Measurements from ENCODE around the gene VCPKMT. TPM values are rescaled to one million over a fixed set of nuclear protein-coding genes. Genes with fewer than 3 reads are reported as not detected.

The VCPKMT gene
- polyA plus RNA-seq, 1 experiment, result 3.8 TPM

DNA sequence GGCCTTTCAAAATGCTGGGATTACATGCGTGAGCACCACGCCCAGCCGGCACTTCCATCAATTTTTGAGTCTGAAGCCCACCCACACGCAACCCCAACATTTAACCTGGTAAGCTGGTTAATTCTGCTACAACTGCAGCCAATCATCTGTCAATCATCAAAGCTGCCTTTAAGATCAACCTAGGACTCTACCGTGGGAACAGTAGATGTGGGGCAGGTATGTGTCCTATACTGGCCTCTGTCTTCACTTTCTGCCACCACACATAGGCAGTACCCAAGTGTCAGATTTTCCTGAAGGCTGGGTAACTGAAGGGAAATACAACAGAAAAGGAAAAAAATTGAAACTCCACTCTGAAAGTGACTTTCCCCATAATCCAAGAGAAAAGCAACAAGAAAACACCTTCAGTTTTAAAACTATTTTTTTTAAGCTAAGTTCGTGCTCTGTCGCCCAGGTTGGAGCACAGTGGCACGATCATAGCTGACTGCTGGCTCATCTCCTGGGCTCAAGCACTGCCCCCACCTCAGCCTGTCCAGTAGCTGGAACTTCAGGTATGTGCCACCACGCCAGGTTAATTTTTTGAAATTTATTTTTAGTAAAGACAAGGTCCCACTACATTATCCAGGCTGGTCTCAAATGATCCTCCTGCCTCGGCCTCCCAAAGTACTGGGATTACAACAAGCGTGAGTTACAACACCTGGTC, 22.2 kb downstream of the VCPKMT start:
- ChIA-PET CTCF (interaction anchor here (0.9 to 1.1 kb wide), 2 partner anchors 228 to 232 kb away, joined by 3 to 7 read pairs; no protein-coding TSS in a partner anchor), POLR2A (no interaction called here)
- no peak overlapping the region for H3K4me3 ChIP-seq (ENCODE audit: low read depth, low read length)
- H3K27me3 ChIP-seq (ENCODE audit: control insufficient read depth, insufficient read depth, low read length), result no peaks in the 10 kb centered on the region
- no peak for DNase-seq (ENCODE audit: low read depth)
- no peaks in the 10 kb centered on the region for H3K36me3 ChIP-seq (ENCODE audit: control insufficient read depth, insufficient read depth, low read length)
- TF ChIP-seq, protein P1, sequence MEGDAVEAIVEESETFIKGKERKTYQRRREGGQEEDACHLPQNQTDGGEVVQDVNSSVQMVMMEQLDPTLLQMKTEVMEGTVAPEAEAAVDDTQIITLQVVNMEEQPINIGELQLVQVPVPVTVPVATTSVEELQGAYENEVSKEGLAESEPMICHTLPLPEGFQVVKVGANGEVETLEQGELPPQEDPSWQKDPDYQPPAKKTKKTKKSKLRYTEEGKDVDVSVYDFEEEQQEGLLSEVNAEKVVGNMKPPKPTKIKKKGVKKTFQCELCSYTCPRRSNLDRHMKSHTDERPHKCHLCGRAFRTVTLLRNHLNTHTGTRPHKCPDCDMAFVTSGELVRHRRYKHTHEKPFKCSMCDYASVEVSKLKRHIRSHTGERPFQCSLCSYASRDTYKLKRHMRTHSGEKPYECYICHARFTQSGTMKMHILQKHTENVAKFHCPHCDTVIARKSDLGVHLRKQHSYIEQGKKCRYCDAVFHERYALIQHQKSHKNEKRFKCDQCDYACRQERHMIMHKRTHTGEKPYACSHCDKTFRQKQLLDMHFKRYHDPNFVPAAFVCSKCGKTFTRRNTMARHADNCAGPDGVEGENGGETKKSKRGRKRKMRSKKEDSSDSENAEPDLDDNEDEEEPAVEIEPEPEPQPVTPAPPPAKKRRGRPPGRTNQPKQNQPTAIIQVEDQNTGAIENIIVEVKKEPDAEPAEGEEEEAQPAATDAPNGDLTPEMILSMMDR (IDR thresholded peaks at IDR 0.05; ENCODE audit: insufficient read depth, low read depth, low read length), result no peak

DNA sequence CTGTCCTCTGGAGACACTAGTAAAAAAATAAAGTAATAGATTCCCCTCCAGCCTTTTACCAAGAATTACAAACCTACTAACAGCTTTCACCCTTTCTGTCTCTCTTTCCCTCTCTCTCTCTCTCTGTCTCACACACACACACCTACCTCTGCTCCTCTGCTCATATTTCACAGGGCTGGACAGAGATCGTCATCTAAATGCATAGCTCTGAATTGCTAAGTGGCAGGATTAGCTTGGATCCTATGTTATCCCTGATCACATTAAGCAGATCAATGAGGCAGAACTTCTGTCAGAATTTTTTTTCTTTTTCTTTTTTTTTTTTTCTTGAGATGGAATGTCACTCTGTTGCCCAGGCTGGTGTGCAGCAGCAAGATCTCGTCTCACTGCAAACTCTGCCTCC, 22.9 kb downstream of the VCPKMT start:
- H3K36me3 ChIP-seq (ENCODE audit: control insufficient read depth, insufficient read depth, low read length), result no peaks in the 10 kb centered on the region; the same call in 1 of the 2 replicates
- TF ChIP-seq, protein P1 (IDR thresholded peaks at IDR 0.05; ENCODE audit: insufficient read depth, low read depth, low read length), result no peak
- POLR2A ChIA-PET, result no interaction called here
- no peak overlapping the region for H3K4me3 ChIP-seq (ENCODE audit: low read depth, low read length)
- no peaks in the 10 kb centered on the region for H3K27me3 ChIP-seq (ENCODE audit: control insufficient read depth, insufficient read depth, low read length)
- CTCF ChIA-PET, result interaction anchor here (1.1 kb wide), 1 partner anchor 231 kb away, joined by 7 read pairs; no protein-coding TSS in a partner anchor
- DNase-seq (ENCODE audit: low read depth), result no peak

DNA sequence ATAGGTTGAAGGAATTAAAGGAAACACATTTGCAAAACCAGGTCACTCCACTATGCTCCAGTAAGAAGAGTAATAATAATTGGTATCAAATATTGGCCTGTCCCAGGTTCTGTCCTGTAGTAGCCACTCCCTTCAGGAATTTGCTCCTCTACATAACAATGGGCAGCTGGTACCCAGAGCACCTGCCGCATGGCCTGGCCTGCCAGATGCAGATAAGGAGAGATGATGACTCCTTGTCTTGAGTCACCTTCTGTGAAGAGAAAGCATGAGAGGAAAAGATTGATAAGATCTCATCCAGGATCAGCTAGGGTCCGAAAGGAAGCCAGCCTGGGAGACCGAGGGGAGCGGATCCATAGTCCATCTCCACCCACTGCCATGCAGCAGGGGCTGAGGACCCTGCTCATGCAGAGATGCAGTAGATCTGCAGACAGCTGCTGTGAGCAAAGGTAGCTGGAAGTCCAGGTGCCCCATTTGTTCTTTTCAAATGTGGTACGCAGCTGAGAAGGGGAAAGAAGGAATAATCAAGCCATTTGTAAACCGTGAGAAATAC, 24.3 kb downstream of the VCPKMT start:
- Histone ChIP-seq H3K36me3 (ENCODE audit: control insufficient read depth, insufficient read depth, low read length) (no peaks in the 10 kb centered on the region; the same call in 1 of the 2 replicates), H3K27me3 (ENCODE audit: control insufficient read depth, insufficient read depth, low read length) (no peaks in the 10 kb centered on the region), H3K4me3 (ENCODE audit: low read depth, low read length) (no peak overlapping the region)
- CTCF ChIA-PET, result interaction anchor here (1.0 to 1.6 kb wide), 3 partner anchors 13 to 230 kb away, joined by 3 to 7 read pairs (median 5); no protein-coding TSS in a partner anchor
- POLR2A ChIA-PET, result no interaction called here
- TF ChIP-seq, protein P1 (IDR thresholded peaks at IDR 0.05; ENCODE audit: insufficient read depth, low read depth, low read length), result no peak
- DNase-seq (ENCODE audit: low read depth), result no peak

DNA sequence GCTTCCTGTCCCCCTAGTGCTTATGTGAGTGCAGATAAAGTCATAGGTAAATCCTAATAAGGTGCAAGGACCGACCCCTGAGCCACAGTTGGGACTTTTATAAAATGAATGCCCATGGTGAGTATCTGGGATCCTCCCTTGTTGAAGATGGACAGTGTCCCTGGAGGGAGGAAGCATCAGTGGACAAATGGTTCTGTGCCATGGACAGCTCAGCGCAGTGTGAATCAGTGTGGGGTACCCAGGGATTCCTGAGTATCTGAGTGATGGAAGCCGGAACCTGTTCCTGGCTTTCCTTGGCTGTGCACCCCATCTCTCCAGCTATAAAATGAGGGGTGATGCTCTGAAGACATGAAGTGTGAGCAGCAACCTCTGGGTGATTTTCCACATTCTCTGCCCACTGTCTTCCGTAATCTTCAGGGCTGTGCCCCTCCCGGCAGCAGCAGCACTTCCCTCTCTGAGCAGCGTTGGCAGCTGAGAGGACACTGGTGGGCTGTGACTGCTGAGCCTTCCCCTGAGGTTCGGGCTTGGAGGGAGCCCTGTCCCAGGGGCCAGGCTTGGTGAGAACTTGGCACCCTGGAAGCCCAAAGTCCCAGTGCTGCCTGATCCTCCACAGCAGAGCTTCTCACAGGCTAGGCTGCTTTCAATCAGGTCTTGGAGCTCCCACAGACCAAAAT, 25.0 kb downstream of the VCPKMT start:
- ChIA-PET POLR2A (no interaction called here), CTCF (interaction anchor here (1.0 to 1.6 kb wide), 3 partner anchors 13 to 229 kb away, joined by 3 to 7 read pairs (median 5); no protein-coding TSS in a partner anchor)
- TF ChIP-seq, protein P1 (IDR thresholded peaks at IDR 0.05; ENCODE audit: insufficient read depth, low read depth, low read length), result no peak
- no peaks in the 10 kb centered on the region for H3K27me3 ChIP-seq (ENCODE audit: control insufficient read depth, insufficient read depth, low read length)
- no peak overlapping the region for H3K4me3 ChIP-seq (ENCODE audit: low read depth, low read length)
- no peaks in the 10 kb centered on the region; the same call in 1 of the 2 replicates for H3K36me3 ChIP-seq (ENCODE audit: control insufficient read depth, insufficient read depth, low read length)
- no peak for DNase-seq (ENCODE audit: low read depth)

DNA sequence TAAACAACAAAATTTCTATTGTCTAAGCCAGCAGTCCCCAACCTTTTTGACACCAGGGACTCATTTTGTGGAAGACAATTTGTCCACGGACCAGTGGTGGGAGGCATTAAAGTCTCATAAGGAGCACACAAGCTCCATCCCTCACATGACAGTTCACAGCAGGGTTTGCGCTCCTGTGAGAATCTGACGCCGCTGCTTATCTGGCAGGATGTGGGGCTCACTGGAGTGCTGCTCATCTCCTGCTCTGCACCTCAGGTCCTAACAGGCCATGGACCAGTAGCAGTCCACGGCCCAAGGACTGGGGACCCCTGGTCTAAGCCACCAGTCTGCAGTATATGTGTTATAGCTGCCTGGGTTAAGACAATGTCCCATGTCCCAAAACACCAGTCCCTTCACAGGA, 27.2 kb downstream of the VCPKMT start:
- Histone ChIP-seq H3K27me3 (ENCODE audit: control insufficient read depth, insufficient read depth, low read length) (no peaks in the 10 kb centered on the region), H3K36me3 (ENCODE audit: control insufficient read depth, insufficient read depth, low read length) (no peaks in the 10 kb centered on the region; the same call in 1 of the 2 replicates), H3K4me3 (ENCODE audit: low read depth, low read length) (no peak overlapping the region)
- ChIA-PET CTCF (interaction anchor here (0.8 to 1.2 kb wide), 3 partner anchors 9 to 20 kb away, joined by 3 read pairs; no protein-coding TSS in a partner anchor), POLR2A (no interaction called here)
- DNase-seq (ENCODE audit: low read depth), result no peak
- TF ChIP-seq, protein P1 (IDR thresholded peaks at IDR 0.05; ENCODE audit: insufficient read depth, low read depth, low read length), result no peak

Data from BJ (cell line).